Activated T-cell treated with anti-CD3 and anti-CD28 coated beads, Interleukin-2, amount 50 U/mL, for 24 hours (primary cell): ENCODE measurements around the gene COPG2.
"Not testable (repeated sequence)": the region's sequence is repeated elsewhere in the genome, so short reads cannot be mapped to it uniquely, and the experiment has no call there.

Source experiments
- DNase-seq: peaks from one replicate; pipeline ENCODE4 v3.0.0-alpha.2; 2020
- H3K27ac Mint-ChIP-seq: 2 replicates; pipeline ENCODE4 v1.8.0; 2020; ENCODE audit warnings: mild to moderate bottlenecking, mixed read lengths
- H3K27me3 Mint-ChIP-seq: 2 replicates; pipeline ENCODE4 v1.8.0; 2020; ENCODE audit warnings: mixed read lengths
- H3K36me3 Mint-ChIP-seq: 2 replicates; pipeline ENCODE4 v1.8.0; 2020; ENCODE audit warnings: low read depth, mixed read lengths
- H3K4me1 Mint-ChIP-seq: 2 replicates; pipeline ENCODE4 v1.8.0; 2020; ENCODE audit warnings: low read depth, mixed read lengths
- H3K4me3 Mint-ChIP-seq: 2 replicates; pipeline ENCODE4 v1.8.0; 2020; ENCODE audit warnings: mild to moderate bottlenecking, moderate library complexity, mixed read lengths
- H3K9me3 Mint-ChIP-seq: 2 replicates; pipeline ENCODE4 v1.8.0; 2020; ENCODE audit warnings: mixed read lengths

COPG2 gene

GRCh38 chr7:130668258-130669084, at the start of gene COPG2:
COPG2 (minus strand) TSS chr7:130668748; CDS start chr7:130668668, 80 bp downstream.
- Mint-ChIP-seq H3K27ac (peak within 1 kb of the TSS; percentile 91), H3K36me3 (peaks cover 18% of the 10 kb centered on the region), H3K4me1 (peaks cover 19% of the 10 kb centered on the region), H3K9me3 (no peaks in the 10 kb centered on the region), H3K27me3 (no peaks in the 10 kb centered on the region), H3K4me3 (peak within 1 kb of the TSS; percentile 85)
- peak; percentile 90 for DNase-seq

GRCh38 chr7:130712416-130712815, 43.9 kb upstream of the COPG2 start:
- no peak overlapping the region for H3K4me3 Mint-ChIP-seq
- H3K27me3 Mint-ChIP-seq = peaks cover 32% of the 10 kb centered on the region
- H3K9me3 Mint-ChIP-seq = no peaks in the 10 kb centered on the region
- no peak for DNase-seq
- no peaks in the 10 kb centered on the region for H3K36me3 Mint-ChIP-seq
- no peak overlapping the region for H3K27ac Mint-ChIP-seq
- H3K4me1 Mint-ChIP-seq = no peaks in the 10 kb centered on the region

DNA sequence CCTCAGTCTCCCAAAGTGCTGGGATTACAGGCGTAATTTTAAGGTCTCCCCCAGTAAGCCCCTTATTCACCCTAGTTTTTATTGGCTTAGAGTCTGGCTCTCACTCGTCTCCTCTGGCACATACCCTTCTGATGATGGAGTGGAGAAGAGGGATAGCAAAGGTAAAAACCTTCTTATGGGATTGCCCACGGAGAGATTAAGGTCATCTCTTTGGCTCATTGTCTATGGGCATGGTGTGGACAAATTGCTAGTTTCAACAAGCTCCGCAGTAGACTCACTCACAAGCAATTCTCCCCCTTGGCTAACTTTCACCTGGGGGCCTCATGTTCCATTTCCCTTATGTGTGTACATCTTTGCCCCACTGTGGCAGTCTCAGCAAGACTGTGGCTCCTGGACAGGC, 40.2 kb upstream of the COPG2 start:
- Mint-ChIP-seq H3K4me3 (no peak overlapping the region), H3K4me1 (no peaks in the 10 kb centered on the region), H3K27me3 (peaks cover 43% of the 10 kb centered on the region), H3K36me3 (no peaks in the 10 kb centered on the region), H3K27ac (no peak overlapping the region), H3K9me3 (peaks cover 6% of the 10 kb centered on the region)
- DNase-seq = no peak

DNA sequence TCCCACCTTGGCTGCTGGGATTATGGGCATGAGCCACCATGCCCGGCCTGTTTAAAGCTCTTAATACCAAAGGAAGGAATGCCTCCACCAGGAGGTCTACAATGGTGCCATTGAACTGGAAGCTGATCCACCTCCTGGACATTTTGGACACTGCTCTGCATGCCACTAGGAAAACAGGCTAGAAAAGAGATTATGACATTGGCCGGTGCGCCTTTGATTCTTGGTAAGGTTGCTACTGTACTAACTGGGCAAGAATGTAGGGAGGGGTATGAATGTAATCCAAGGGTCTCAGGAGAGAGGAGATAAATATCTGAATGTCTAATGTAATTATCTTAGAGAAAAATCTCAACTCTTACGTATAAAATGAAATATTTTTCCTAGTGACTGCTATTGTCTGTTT, 39.5 kb upstream of the COPG2 start:
- H3K9me3 Mint-ChIP-seq = peaks cover 6% of the 10 kb centered on the region
- H3K27ac Mint-ChIP-seq = no peak overlapping the region
- H3K36me3 Mint-ChIP-seq = no peaks in the 10 kb centered on the region
- no peak overlapping the region for H3K4me3 Mint-ChIP-seq
- DNase-seq = no peak
- H3K4me1 Mint-ChIP-seq = no peaks in the 10 kb centered on the region
- H3K27me3 Mint-ChIP-seq = peaks cover 41% of the 10 kb centered on the region

DNA sequence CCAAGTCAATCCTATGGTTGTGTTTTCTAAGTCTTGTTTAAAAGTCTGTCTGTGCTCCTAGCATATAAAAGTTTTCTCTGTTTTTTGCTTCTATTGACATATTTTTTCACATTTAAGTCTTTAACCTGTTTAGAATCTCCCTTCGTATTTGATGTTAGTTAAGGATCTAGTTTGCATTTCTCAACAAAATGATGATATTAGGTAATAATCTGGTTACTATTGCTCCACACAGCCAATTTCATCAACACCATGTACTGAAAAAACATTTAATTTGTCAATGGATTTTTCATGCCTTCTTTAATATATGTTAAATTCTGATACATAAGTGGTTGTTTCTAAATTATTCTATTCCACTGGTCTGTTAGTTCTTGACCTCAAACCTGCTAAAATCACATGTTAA, 35.3 kb upstream of the COPG2 start:
- Mint-ChIP-seq H3K4me3 (no peak overlapping the region), H3K27me3 (peaks cover 27% of the 10 kb centered on the region), H3K4me1 (no peaks in the 10 kb centered on the region), H3K36me3 (no peaks in the 10 kb centered on the region), H3K9me3 (peaks cover 7% of the 10 kb centered on the region), H3K27ac (no peak overlapping the region)
- DNase-seq = no peak

GRCh38 chr7:130701650-130702049, 33.1 kb upstream of the COPG2 start:
- Mint-ChIP-seq H3K4me1 (no peaks in the 10 kb centered on the region), H3K27ac (no peak overlapping the region), H3K36me3 (no peaks in the 10 kb centered on the region), H3K4me3 (no peak overlapping the region), H3K27me3 (peaks cover 11% of the 10 kb centered on the region), H3K9me3 (peaks cover 4% of the 10 kb centered on the region)
- no peak for DNase-seq

GRCh38 chr7:130700760-130701159, 32.2 kb upstream of the COPG2 start:
- no peak overlapping the region for H3K4me3 Mint-ChIP-seq

DNA sequence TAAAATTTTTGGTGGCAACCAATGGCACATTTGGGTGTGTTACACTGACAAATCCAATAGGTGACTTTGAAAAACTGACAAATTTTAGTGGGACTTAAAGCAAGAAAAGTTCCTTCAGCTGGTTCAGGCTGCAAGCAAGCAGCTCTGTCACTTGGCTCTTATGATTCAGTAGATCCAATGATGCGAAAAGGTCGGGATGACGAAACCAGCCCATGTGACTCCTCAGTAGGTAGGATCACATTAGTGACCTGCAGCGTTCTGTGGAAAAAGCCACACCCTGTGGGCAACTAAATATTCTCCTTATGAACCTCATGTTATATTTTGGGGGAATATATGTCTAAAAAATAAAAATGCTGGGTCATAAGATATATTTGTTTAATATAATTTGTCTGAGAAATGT, 31.1 kb upstream of the COPG2 start:
- Mint-ChIP-seq H3K4me1 (no peaks in the 10 kb centered on the region), H3K4me3 (no peak overlapping the region), H3K27me3 (peaks cover 3% of the 10 kb centered on the region), H3K9me3 (peaks cover 2% of the 10 kb centered on the region), H3K27ac (no peak overlapping the region), H3K36me3 (no peaks in the 10 kb centered on the region)
- DNase-seq = no peak

More at GRCh38 chr7:130700760-130701159, 32.2 kb upstream of the COPG2 start:
- H3K27me3 Mint-ChIP-seq = peaks cover 3% of the 10 kb centered on the region
- no peak for DNase-seq
- H3K4me1 Mint-ChIP-seq = no peaks in the 10 kb centered on the region
- peaks cover 2% of the 10 kb centered on the region for H3K9me3 Mint-ChIP-seq
- no peak overlapping the region for H3K27ac Mint-ChIP-seq
- no peaks in the 10 kb centered on the region for H3K36me3 Mint-ChIP-seq

GRCh38 chr7:130697820-130698219, 29.3 kb upstream of the COPG2 start:
- no peak for DNase-seq
- no peak overlapping the region for H3K4me3 Mint-ChIP-seq
- no peaks in the 10 kb centered on the region for H3K27me3 Mint-ChIP-seq
- no peak overlapping the region for H3K27ac Mint-ChIP-seq
- H3K4me1 Mint-ChIP-seq = no peaks in the 10 kb centered on the region
- no peaks in the 10 kb centered on the region for H3K36me3 Mint-ChIP-seq
- H3K9me3 Mint-ChIP-seq = peaks cover 2% of the 10 kb centered on the region

GRCh38 chr7:130695840-130696239, 27.3 kb upstream of the COPG2 start:
- peaks cover 14% of the 10 kb centered on the region for H3K9me3 Mint-ChIP-seq
- no peak overlapping the region for H3K27ac Mint-ChIP-seq
- H3K36me3 Mint-ChIP-seq = no peaks in the 10 kb centered on the region
- H3K4me1 Mint-ChIP-seq = no peaks in the 10 kb centered on the region
- H3K4me3 Mint-ChIP-seq = no peak overlapping the region
- H3K27me3 Mint-ChIP-seq = no peaks in the 10 kb centered on the region
- DNase-seq = no peak

GRCh38 chr7:130692396-130692795, 23.8 kb upstream of the COPG2 start:
- DNase-seq, H3K27ac Mint-ChIP-seq, H3K36me3 Mint-ChIP-seq, H3K4me1 Mint-ChIP-seq, H3K4me3 Mint-ChIP-seq, H3K27me3 Mint-ChIP-seq: not testable (repeated sequence)
- peaks cover 17% of the 10 kb centered on the region for H3K9me3 Mint-ChIP-seq

GRCh38 chr7:130689683-130690082, 21.1 kb upstream of the COPG2 start:
- Mint-ChIP-seq H3K4me3 (no peak overlapping the region), H3K4me1 (no peaks in the 10 kb centered on the region), H3K27me3 (no peaks in the 10 kb centered on the region), H3K9me3 (peaks cover 17% of the 10 kb centered on the region), H3K36me3 (no peaks in the 10 kb centered on the region), H3K27ac (no peak overlapping the region)
- DNase-seq = no peak

- H3K27me3 Mint-ChIP-seq = peaks cover 3% of the 10 kb centered on the region
- no peak overlapping the region for H3K4me3 Mint-ChIP-seq
- H3K9me3 Mint-ChIP-seq = no peaks in the 10 kb centered on the region
- DNase-seq = no peak
- no peaks in the 10 kb centered on the region for H3K36me3 Mint-ChIP-seq
- H3K4me1 Mint-ChIP-seq = no peaks in the 10 kb centered on the region
- no peak overlapping the region for H3K27ac Mint-ChIP-seq
Measured at GRCh38 chr7:130683026-130683425, 14.5 kb upstream of the COPG2 start.

DNA sequence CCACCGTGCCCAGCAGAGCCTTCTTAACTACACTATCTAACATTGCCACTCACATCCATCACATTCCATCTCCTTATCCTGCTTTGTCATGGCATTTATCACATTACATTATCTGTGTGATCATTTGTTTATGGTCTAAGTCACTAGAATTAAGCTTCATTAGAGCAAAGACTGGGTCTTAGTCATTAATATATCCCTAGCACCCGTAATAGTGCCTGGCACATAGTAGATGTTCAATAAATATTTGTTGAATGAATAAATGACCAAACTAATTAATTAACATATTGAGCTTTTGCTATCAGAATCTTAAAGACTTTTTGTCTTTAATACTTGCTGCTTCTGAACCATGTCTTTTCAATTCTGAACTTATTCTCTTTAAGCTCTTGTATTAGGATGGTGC, 5.9 kb upstream of the COPG2 start:
- Mint-ChIP-seq H3K36me3 (no peaks in the 10 kb centered on the region), H3K27ac (no peak overlapping the region), H3K4me3 (no peak overlapping the region), H3K27me3 (no peaks in the 10 kb centered on the region), H3K9me3 (no peaks in the 10 kb centered on the region), H3K4me1 (peaks cover 4% of the 10 kb centered on the region)
- no peak for DNase-seq

DNA sequence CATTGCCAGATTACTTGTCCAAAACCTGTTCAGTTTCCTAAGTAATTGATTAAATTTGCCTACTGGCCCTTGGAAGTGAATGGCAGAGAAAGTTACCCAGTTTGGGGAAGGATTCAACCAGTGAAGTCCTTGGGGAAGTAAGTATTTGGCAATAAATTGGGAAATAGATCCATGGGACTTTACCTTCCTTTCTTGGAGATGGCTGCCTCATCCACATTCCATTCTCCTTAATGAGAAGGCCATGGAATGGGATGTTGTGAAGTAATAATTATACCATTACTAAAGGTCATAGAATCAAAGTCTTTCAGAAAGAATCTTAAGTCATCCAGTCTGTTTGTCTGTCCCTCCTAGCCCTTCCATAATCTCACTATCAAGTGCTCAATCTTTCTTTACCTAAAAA, 4.5 kb upstream of the COPG2 start:
- Mint-ChIP-seq H3K27ac (no peak overlapping the region), H3K27me3 (no peaks in the 10 kb centered on the region), H3K4me3 (no peak overlapping the region), H3K4me1 (peaks cover 10% of the 10 kb centered on the region), H3K9me3 (no peaks in the 10 kb centered on the region), H3K36me3 (peaks cover 1% of the 10 kb centered on the region)
- DNase-seq = no peak
